Measurements from ENCODE around the gene EIF4A3. TPM values are rescaled to one million over a fixed set of nuclear protein-coding genes. Genes with fewer than 3 reads are reported as not detected.

EIF4A3 gene
- polyA plus RNA-seq, 2 of the 4 experiments (the other 2 are of a cell fraction) = 181 to 189 TPM

GRCh38 chr17:80101946-80102663, 44.8 kb downstream of the EIF4A3 start:
- peak; percentile 30 to 39; a peak in 5 of 6 replicates for ATAC-seq
- Histone ChIP-seq H3K4me3 (peak overlapping the region; percentile 88), H3K4me1 (peaks cover 11% of the 10 kb centered on the region), H3K27ac (peak overlapping the region; percentile 90 to 94), H3K4me2 (peak overlapping the region; percentile 95), H3K9me3 (no peaks in the 10 kb centered on the region)
- CTCF ChIA-PET = interaction anchor here (0.6 to 4.9 kb wide), 104 partner anchors 12 to 1057 kb away, joined by 3 to 176 read pairs (median 4); no protein-coding TSS in a partner anchor
- peak in 1 of 2 experiments; percentile 38 for DNase-seq (ENCODE audit: low read depth in 1 of 2, low spot score in 1 of 2)
- no peak for FAIRE-seq
- TF ChIP-seq SMC3 (IDR thresholded peaks at IDR 0.05) (no peak), ZNF302 (CRISPR knock-in tag; IDR thresholded peaks at IDR 0.05) (no peak), NR3C1 (IDR thresholded peaks at IDR 0.05) (no peak), FOXS1 (CRISPR knock-in tag; IDR thresholded peaks at IDR 0.05) (no peak), BCL3 (IDR thresholded peaks at IDR 0.05) (no peak), CHD2 (IDR thresholded peaks at IDR 0.05; ENCODE audit: low read length, partially characterized antibody) (no peak), PHF8 (IDR thresholded peaks at IDR 0.05; ENCODE audit: borderline replicate concordance, low read depth) (no peak), ZC3H11A (IDR thresholded peaks at IDR 0.05) (no peak), FOSB (CRISPR knock-in tag; IDR thresholded peaks at IDR 0.05) (no peak), TFCP2L1 (CRISPR knock-in tag; IDR thresholded peaks at IDR 0.05) (no peak)
- WGBS (ENCODE audit: missing lambda C conversion rate) = 48% methylated on average over 19 of the region's 21 CpGs
- POLR2A ChIA-PET = interaction anchor here (0.5 to 1.8 kb wide), 20 partner anchors 10 to 353 kb away, joined by 3 to 21 read pairs (median 5); partner anchors contain the start of genes CBX8 and RNF213

- ChIA-PET POLR2A (interaction anchor here (0.5 to 1.8 kb wide), 20 partner anchors 11 to 354 kb away, joined by 3 to 21 read pairs (median 5); partner anchors contain the start of genes CBX8 and RNF213), CTCF (interaction anchor here (0.6 to 4.9 kb wide), 107 partner anchors 13 to 1058 kb away, joined by 3 to 176 read pairs (median 4); no protein-coding TSS in a partner anchor)
- DNase-seq (ENCODE audit: low read depth in 1 of 2, low spot score in 1 of 2) (peak; percentile 84 to 91), ATAC-seq (peak; percentile 80 to 89), FAIRE-seq (peak; percentile 97)
- WGBS (ENCODE audit: missing lambda C conversion rate) = under 1% methylated on average over 28 of the region's 114 CpGs
- Histone ChIP-seq H3K27ac (peak within 1 kb of the TSS; percentile 90 to 94), H3K4me1 (peaks cover 11% of the 10 kb centered on the region), H3K4me2 (peak within 1 kb of the TSS; percentile 95), H3K9me3 (no peaks in the 10 kb centered on the region), H3K4me3 (peak within 1 kb of the TSS; percentile 88)
- TF ChIP-seq HEYL (CRISPR knock-in tag; IDR thresholded peaks at IDR 0.05) = peak; percentile 29; the same call in 1 of the 2 replicates
- TF ChIP-seq REST (IDR thresholded peaks at IDR 0.05) = no peak
- TF ChIP-seq SMC3 (IDR thresholded peaks at IDR 0.05) = peak; percentile 86
- no peak for TF ChIP-seq CHD4 (IDR thresholded peaks at IDR 0.05; ENCODE audit: borderline replicate concordance)
- no peak for TF ChIP-seq EHMT2 (IDR thresholded peaks at IDR 0.05; ENCODE audit: low read depth)
- peak; percentile 93 for TF ChIP-seq POLR2A (IDR thresholded peaks at IDR 0.05; ENCODE audit: low read length)
- TF ChIP-seq, protein P1, sequence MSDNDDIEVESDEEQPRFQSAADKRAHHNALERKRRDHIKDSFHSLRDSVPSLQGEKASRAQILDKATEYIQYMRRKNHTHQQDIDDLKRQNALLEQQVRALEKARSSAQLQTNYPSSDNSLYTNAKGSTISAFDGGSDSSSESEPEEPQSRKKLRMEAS (IDR thresholded peaks at IDR 0.05) = peak; percentile 55
- TF ChIP-seq KDM1A (IDR thresholded peaks at IDR 0.05; ENCODE audit: low read depth) = no peak
- peak; percentile 99 for TF ChIP-seq CTCF (IDR thresholded peaks at IDR 0.05)
- TF ChIP-seq HOXA7 (CRISPR knock-in tag; IDR thresholded peaks at IDR 0.05) = no peak
- TF ChIP-seq JUNB (IDR thresholded peaks at IDR 0.05) = no peak
- peak; percentile 72 for TF ChIP-seq HOXB13 (CRISPR knock-in tag; IDR thresholded peaks at IDR 0.05; ENCODE audit: low read depth)
- peak; percentile 94 for TF ChIP-seq HOXB5 (CRISPR knock-in tag; IDR thresholded peaks at IDR 0.05)
- TF ChIP-seq TFCP2L1 (CRISPR knock-in tag; IDR thresholded peaks at IDR 0.05) = no peak
- no peak for TF ChIP-seq FOSB (CRISPR knock-in tag; IDR thresholded peaks at IDR 0.05)
- no peak for TF ChIP-seq POLR2AphosphoS2 (conservative IDR thresholded peaks at IDR 0.05; ENCODE audit: low read length)
- TF ChIP-seq PHF8 (IDR thresholded peaks at IDR 0.05; ENCODE audit: borderline replicate concordance, low read depth) = peak; percentile 92
- TF ChIP-seq, protein P2, sequence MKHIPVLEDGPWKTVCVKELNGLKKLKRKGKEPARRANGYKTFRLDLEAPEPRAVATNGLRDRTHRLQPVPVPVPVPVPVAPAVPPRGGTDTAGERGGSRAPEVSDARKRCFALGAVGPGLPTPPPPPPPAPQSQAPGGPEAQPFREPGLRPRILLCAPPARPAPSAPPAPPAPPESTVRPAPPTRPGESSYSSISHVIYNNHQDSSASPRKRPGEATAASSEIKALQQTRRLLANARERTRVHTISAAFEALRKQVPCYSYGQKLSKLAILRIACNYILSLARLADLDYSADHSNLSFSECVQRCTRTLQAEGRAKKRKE (CRISPR knock-in tag; IDR thresholded peaks at IDR 0.05; ENCODE audit: low read depth) = peak; percentile 51; the same call in 1 of the 2 replicates
- TF ChIP-seq ZSCAN20 (CRISPR knock-in tag; IDR thresholded peaks at IDR 0.05) = peak; percentile 91
These were observed 45.6 kb downstream of the EIF4A3 start, which contains the start of gene GAA for GRCh38 chr17:80101011-80101945. TSS of gene GAA (plus strand) at chr17:80101581. CDS start at chr17:80104587, 3,006 bp downstream.
